GM12875 (cell line): ENCODE measurements around the gene CPN2.

Experiments used
- H3K4me3 ChIP-seq: one replicate; pipeline ENCODE4 v1.5.1; 2011; ENCODE audit warnings: low read depth, low read length, control low read depth
- TF ChIP-seq, protein P1 (sequence below): IDR thresholded peaks from 2 replicates; pipeline ENCODE4 v1.5.1; 2011; ENCODE audit warnings: low read depth, mild to moderate bottlenecking, control low read depth, inconsistent platforms, low read length, moderate library complexity, borderline replicate concordance; ENCODE audit not compliant: insufficient read depth

CPN2 gene

DNA sequence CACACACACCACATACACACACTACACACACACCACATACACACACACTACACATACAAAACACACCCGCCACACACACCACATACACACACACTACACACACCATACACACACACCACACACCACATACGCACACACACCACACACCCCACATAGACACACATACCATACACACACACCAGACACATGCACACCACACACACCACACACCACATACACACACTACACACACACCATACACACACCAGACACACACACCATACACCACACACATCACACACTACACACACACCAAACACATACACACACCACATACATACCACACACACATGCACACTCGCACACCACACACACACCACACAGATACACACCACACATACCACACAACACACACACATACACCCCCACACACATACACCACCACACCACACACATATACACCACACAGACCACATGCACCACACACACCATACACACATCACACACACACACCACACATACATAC, 26.3 kb downstream of the CPN2 start:
- no peak overlapping the region for H3K4me3 ChIP-seq
- TF ChIP-seq, protein P1, sequence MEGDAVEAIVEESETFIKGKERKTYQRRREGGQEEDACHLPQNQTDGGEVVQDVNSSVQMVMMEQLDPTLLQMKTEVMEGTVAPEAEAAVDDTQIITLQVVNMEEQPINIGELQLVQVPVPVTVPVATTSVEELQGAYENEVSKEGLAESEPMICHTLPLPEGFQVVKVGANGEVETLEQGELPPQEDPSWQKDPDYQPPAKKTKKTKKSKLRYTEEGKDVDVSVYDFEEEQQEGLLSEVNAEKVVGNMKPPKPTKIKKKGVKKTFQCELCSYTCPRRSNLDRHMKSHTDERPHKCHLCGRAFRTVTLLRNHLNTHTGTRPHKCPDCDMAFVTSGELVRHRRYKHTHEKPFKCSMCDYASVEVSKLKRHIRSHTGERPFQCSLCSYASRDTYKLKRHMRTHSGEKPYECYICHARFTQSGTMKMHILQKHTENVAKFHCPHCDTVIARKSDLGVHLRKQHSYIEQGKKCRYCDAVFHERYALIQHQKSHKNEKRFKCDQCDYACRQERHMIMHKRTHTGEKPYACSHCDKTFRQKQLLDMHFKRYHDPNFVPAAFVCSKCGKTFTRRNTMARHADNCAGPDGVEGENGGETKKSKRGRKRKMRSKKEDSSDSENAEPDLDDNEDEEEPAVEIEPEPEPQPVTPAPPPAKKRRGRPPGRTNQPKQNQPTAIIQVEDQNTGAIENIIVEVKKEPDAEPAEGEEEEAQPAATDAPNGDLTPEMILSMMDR: no peak

DNA sequence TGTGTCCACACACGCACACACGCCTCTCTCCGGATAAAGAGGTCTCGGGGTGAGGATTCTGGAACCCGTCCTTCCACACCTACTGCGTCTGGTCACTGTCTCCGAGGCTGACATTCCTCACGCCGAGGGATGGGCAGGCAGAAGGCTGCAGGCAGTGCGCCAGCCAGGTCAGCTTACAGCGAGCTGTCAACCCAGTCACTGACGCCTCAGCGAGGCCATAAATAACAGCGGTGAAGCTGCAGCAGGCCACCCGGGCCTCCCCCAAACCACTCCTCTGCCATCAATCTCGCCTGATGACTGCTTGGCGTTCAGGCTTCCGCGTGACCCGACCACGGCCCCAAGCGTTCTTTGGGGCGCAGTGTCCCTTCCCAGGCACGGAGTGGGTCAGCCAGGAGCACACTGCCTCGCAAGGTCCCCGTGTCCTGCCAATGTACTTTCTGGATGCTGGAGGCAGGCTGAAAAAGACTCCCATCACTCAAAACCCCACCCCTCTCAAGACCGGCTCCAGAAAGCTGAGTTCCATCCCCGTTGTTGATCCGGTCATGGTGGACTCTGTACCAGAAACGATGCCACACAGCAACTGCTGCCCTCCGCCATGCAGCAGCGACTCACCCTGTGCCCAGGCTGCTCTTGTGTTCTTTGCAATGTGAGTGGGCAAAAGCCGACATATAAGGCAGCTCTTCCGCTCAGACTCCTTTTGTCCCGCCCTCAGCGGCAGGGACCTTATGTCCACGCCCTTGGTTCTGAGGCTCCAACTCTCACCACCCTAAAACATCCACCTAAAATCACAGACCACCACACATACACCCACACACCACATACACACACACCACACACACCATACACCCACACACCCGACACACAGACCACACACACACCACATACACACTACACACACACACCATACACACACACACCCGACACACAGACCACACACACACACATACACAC, 27.1 kb downstream of the CPN2 start:
- TF ChIP-seq, protein P1: no peak
- H3K4me3 ChIP-seq: peak overlapping the region; percentile 44

DNA sequence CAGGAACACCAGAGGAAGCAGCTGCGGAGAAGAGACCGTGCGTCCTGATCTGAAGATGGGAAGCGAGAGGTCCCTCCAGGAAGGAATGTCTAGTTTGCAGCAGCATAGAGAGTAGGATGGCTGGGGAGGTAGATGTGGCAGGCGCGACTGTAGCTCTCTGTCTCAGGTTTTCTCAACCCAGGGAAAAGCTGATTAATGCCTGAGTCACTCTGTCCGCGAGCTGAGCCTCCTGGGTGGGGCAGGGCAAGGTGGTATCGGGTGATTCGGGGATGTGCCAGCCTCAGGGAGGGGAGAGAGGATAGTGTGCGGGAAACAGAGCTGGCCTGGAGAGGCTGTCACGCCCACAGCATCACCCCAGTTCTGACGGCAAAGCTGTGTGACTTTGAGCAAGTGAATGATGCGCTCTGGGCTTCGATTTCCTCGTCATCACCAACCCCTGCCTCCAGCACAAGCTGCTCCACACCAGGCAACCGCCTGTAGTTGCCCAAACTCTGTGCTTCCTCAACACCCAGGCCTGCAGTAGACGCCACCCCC, 28.4 kb downstream of the CPN2 start:
- no peak overlapping the region for H3K4me3 ChIP-seq
- TF ChIP-seq, protein P1: no peak

DNA sequence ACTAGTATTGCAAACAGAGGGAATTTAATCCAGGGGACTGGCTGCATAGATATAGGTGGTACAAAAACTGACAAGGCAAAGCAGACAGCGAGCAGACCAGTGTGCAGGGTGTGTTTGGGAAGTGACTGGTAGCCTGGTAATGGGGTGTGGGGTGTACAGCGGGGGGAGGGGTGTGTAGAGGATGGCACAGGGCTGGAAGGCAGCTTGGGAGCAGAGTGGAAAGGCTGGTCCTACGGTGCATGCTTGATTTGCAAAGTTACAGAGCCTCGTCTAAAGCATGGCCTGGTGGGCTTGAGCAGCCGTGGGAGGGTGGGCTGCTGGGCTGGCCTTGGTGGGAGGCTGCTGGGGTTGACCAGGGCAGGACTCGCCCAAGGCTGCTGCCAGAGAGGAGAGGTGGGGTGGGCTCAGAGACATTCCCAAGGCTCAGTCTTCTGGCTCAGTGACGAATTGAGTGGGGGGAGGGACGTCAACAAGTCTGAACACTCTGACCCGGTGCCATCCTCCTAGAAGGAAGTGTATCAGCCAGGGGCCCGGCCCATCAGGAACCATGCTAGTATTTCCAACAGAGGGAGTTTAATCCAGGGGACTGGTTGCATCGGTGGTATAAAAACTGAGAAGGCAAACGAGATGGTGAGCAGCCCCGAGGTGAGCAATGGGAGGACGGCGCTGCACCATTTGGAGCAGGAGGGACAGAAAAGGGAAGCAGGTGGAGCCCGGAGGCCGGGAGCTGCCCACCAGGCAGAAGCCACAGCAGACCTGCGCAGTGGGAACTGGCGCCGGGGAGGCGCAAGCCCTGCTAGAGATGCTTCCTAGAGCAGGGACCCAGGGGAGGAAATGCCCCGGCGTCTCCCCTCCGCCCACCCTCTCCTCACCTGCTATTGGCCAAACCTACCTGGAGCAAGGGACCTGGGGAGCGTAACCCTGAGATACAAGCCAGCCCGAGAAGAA, 29.2 kb downstream of the CPN2 start:
- no peak overlapping the region for H3K4me3 ChIP-seq
- TF ChIP-seq, protein P1: no peak

DNA sequence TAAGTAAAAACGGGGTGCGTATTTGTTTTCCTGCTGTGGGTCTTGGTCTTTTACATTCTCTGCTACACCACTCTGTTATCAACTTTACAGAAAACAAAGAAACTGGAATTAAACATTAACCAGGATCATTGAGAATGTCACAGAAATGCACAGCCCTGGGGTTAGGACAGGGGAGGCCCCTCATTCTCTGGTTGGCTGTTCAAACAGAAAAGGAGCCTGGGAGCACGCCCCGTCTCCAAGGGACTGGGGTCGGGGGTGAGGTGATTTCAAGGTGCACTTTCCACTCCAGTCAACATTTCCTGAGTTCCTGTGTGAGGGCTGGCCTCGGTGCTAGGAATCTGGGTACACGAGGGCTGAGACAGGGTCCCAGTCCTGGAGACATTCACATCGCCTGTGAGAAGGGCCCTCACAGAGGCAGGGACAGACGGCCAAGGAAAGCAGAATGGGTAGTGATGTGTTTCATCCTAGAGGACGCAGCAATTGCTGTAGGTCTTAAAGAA, 30.3 kb downstream of the CPN2 start:
- TF ChIP-seq, protein P1: no peak
- H3K4me3 ChIP-seq: no peak overlapping the region

DNA sequence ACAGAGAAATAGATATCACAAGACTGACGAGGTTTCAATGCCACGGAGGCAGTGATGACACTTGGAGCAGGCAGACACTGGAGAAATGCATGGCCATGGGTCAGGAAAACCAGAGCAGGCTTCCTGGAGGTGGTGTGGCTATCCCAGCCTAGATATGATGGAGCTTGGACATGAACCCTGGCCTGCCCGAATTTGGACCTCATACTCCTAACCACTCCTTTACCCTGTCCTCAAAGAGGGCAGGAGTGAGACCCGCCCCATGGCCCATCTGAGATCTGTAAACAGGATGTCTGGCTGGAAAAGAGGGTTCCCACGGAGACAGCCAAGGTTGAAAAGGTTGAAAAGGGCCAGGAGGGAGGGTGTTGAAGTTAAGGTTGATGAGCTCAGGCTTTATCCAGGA, 31.0 kb downstream of the CPN2 start:
- TF ChIP-seq, protein P1: no peak
- no peak overlapping the region for H3K4me3 ChIP-seq
